Posterior cingulate gyrus (tissue), 11 donors: ENCODE data around the gene PROK1.

ENCODE experiments used
- DNase-seq, 10 donors: peaks; one replicate each; pipeline versions ENCODE4 v3.0.0 to v3.0.0-alpha.2; 2020 to 2021; ENCODE audit warnings: mixed read lengths in 3 of 10
- intact Hi-C: fragments of 100-400 bp; cut with DNase I; formaldehyde crosslinking; loops from one replicate; pipeline ENCODE4 v1.15.1; 2023

The PROK1 gene

GRCh38 chr1:110462964-110463363 is 12.0 kb downstream of the PROK1 start:
- peak in 1 of 10 donors; percentile 59 for DNase-seq
- intact Hi-C loops, result no loop called here

- peak in 1 of 10 donors; percentile 42 for DNase-seq
- intact Hi-C loops, result no loop called here
Measured at GRCh38 chr1:110463725-110464124, 12.8 kb downstream of the PROK1 start.

- DNase-seq, result peak in 1 of 10 donors; percentile 10
- intact Hi-C loops, result no loop called here
Measured at GRCh38 chr1:110464340-110464739, 13.4 kb downstream of the PROK1 start.

DNA sequence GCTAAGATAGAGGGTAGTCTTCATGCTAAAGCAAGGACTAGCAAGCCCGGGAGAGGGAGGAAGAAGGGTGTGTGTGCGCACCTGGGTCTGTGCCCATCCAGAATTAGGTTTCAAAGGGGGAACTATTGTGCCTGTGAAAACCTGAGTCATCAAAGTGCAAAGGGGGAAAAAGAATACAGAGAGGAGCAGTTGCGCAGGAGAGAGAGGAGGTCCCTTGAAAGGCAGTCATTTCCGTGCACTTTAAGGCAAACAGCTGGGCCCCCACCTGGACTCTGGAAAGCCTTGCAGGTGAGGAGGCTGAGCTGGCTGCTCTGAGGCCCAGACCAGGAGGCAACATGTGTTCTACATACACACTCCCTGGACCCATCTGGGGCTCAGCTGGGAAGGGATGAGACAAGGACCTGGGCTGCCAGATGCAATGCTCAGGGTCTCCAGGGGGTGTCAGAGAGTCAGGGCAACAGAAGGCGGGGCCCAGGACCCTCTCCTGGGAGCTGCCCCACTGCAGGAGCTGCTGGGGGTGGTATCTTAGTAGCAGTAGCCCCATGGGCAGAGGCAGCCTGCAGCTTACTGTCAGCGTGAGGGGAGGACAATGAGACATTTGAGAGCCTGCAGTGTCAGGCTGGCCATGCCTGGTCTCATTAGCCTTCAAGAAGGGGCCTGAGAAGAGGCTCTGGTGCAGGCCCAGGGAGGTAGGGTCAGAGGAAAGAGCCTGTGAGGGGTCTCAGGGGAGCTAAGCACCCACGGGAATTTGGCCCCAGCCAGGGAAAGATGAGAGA is 14.3 kb downstream of the PROK1 start:
- DNase-seq, result peak in 1 of 10 donors; percentile 63
- intact Hi-C loops, result no loop called here

DNA sequence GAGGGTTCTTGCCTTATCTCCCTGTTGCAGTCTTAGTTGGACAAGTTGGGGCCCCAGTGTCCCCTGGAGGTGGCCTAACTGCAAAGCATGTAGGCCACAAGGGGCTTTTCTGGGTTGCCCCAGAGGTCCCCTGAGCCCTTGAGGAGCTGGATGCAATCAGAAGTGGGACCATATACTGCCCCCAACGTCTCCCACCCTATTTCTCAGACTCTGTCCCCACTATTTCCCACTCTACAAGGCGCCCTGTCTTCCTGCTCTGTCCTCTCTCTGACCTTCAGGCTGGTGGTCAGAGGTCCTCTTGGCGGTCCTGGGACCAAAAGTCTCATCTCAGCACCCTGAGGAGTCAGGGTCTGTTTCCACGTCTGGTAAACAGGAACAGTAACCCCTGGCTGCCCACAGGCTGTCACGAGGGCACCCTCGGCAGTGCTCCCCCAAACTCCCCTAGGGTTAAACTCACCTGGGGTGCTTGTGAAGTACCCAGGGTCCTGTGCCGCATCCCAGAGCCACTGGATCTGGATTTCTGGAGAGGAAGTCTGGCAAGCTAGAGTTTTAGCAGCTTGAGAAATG is 14.9 kb downstream of the PROK1 start:
- intact Hi-C loops, result no loop called here
- peak in 1 of 10 donors; percentile 40 for DNase-seq

DNA sequence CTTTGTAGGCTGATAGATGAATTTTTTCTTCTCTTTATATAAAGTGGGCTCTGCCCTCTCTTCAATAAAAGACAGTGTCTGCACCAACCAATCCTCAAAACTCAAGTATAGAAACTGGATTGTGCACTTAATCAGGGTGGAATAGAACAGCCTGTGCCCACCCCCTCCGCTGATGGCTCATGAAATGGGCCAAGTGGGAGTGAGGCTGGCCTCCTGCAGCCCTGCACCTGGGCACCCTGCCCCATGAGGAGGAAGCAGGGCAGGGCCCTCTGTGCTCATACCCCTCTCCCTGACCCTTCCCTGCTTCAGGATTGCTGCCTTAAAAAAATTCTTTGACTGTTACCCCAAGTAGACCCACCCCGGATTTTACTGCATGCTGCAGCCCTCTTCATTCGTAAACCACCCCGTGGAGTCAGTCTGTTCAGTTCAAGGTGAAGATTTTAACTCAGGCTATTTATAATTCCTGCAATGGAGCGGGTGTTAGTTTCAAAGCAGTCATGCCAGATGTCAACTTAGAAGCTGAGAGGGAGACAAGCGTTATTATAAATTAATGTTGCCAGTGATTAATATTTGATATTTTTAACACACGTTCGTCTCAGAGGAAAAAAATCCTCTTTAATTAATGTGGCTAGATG is 15.8 kb downstream of the PROK1 start:
- intact Hi-C loops, result no loop called here

DNA sequence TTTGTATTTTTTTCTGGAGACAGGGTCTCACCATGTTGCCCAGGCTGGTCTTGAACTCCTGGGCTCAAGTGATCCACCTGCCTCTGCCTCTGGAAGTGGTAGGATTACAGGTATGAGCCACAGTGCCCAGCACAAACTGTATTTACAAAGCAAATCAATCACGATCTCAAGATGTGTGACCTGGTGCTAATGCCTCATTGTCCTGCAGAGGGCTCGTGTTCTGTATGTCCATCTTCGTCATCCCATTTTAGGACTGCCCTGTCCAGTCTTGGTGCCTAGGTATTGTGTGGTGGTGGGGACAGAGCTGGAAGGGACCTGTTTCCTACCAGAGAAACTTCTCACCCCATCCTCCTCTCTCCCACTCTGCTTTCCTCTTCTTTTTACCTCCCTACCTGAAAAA is 20.2 kb downstream of the PROK1 start:
- intact Hi-C loops, result no loop called here
- peak in 1 of 10 donors; percentile 24 for DNase-seq

More for the DNA sequence above, 15.8 kb downstream of the PROK1 start:
- DNase-seq, result peak in 1 of 10 donors; percentile 42

GRCh38 chr1:110472546-110472945 is 21.6 kb downstream of the PROK1 start:
- intact Hi-C loops, result no loop called here
- peak in 1 of 10 donors; percentile 71 for DNase-seq

DNA sequence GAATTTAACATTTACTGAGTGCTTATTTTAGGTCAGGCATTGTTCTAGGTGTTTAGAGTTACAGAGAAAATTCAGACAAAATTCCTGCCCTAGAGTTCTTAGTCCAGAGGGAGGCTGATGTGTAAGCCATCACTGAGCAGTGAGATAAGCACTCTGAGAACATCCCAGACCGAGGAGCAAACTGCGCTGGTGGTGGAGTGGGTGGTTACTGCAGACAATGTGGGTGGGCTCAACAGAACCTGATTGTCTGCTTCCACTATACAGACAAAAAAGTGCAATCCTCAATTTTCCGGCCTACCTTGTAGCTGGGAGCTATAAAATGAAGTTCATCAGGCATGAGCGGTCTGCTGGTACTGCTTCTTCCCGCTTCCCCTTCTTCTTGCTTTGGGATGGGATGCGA is 23.5 kb downstream of the PROK1 start:
- intact Hi-C loops, result no loop called here
- DNase-seq, result peak in 2 of 10 donors; percentile 74 to 78

DNA sequence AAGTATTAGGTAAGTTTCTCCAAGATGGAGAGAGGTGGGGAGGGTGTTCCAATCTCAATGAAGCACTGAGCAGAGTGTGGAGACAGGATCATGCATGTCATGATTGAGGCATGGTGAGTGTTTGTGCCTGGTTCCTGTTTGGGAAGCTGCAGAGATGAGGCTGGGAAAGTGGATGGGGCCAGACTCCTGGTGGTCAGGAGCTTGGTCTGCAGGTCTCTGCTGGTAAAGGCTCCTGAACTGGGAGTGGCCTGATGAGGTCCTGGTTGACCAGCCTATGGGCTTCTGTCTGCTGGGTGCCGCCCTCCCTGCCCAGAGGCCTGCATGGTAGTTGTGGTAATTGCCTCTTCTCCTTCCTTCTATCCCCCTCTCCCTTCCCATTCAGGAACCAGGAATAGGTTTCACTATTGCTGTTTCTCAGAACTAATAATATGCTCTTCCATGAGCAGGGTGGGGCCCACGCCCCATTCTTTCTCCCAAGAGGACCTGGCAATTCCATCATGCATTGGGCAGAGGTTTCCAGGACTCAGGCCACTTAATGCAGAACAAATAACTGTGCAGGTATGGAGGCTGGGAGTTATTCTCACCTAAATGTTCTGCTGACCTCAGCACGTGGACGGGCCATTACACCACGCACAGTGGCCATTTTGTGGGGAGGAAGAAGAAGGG is 24.5 kb downstream of the PROK1 start:
- intact Hi-C loops, result no loop called here
- DNase-seq, result peak in 1 of 10 donors; percentile 57

DNA sequence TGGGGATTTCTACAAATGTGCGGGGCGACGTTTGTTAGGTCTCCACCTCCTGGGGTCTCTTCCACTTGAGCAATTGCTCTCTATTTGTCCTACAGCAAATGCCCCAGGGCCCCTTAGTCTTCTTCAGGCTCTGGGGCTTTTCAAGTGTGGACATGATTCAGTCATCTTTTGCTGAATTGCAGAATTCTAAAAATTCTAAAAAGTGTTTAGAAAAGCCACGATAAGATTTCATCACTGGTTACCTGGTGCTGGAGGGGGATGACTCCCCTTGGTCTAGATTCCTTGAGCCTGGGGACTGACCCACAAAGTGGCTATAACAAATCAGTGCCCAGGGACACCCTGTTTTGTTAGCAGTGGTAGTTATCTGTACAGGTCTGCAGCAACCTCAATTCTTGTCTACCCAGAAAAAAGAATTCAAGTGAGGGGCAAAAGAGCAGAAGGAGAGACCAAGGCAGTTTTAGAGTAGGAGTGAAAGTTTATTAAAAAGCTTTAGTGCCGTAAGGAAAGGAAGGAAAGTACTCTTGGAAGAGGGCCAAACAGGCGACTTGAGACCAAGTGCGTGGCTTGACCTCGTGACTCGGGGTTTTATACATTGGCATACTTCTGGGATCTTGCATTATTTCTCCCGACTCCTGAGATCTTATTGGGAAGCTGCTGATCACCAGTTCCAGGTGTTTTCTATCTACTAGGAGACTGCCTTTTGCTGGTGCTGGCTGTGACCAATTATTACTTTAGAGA is 25.2 kb downstream of the PROK1 start:
- intact Hi-C loops, result no loop called here
- peak in 1 of 10 donors; percentile 7 for DNase-seq

DNA sequence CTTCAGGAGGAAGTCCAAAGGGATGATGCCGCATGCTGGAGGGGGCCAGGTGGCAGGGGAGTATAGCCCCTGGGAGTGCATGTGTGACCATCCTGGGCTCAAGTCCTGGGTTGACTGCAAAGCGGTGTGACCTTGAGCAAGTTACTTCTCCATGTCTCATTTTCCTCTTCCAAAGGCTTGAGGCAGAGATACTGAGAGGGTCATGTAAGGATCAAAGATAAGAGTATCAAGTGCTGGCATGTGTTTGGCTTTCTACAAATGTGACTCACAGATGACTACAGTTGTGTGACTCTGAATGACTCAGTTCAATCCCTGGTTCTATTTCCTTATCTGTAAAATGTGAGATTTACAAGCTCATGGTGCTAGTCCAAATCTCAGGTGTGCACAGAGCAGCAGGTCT is 26.1 kb downstream of the PROK1 start:
- DNase-seq, result peak in 2 of 10 donors; percentile 42 to 62
- intact Hi-C loops, result no loop called here

GRCh38 chr1:110477445-110477957 is 26.6 kb downstream of the PROK1 start:
- intact Hi-C loops, result no loop called here
- peak in 2 of 10 donors; percentile 42 to 70 for DNase-seq

- DNase-seq, result no peak
- intact Hi-C loops, result no loop called here
Measured at GRCh38 chr1:110477967-110478640, 27.2 kb downstream of the PROK1 start.

- intact Hi-C loops, result no loop called here
- DNase-seq, result peak in 1 of 10 donors; percentile 74
Measured at GRCh38 chr1:110478886-110479285, 27.9 kb downstream of the PROK1 start.

- intact Hi-C loops, result no loop called here
Measured at GRCh38 chr1:110480356-110481096, 29.6 kb downstream of the PROK1 start.

DNA sequence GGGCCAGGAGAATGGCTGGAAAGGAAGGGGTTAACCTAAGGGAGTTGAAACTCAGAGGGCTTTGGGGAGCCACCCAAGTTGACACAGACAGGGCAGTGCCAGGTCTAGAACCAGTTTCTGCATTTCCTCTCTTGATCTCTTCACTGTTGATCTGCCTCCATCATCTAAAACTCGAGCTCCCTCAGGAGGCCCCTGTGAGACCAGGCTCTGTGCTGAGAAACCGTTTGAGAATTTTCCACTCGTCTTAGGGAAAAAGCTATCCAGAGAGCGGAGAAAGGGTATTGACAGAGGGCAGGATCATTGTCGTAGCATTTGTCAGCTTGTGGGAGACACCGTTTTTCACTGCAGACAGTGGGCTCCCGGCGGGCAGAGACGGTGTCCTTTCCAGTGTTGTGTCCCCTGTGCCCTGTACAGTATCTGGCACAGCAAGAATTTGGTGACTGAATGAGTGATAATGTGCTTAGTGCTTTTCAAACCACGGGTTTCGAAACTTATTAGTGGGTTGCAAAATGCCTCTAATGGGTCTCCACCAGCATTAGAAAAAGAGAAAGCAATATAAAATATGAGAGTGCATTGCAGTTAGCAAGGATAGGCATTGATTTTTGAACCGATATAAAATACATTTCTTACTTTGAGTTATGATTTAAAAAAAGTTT is 31.1 kb downstream of the PROK1 start:
- peak in 1 of 10 donors; percentile 46 for DNase-seq
- intact Hi-C loops, result no loop called here

More at GRCh38 chr1:110480356-110481096, 29.6 kb downstream of the PROK1 start:
- peak in 1 of 10 donors; percentile 63 for DNase-seq

GRCh38 chr1:110482662-110483307 is 31.8 kb downstream of the PROK1 start:
- peak in 5 of 10 donors; percentile 23 to 88 (median 45) for DNase-seq
- intact Hi-C loops, result no loop called here
